HAP-1 (cell line): ENCODE data around the gene ANKRD34A.
A peak's percentile ranks its signal among the peaks of the same experiment; 100 is the strongest.

Experiments
- DNase-seq, 2 experiments: peaks; one replicate each; pipeline ENCODE4 v3.0.0-alpha.2; 2016 to 2020; ENCODE audit warnings: low spot score in 2 of 2
- H3K27me3 ChIP-seq: fragments of 250-450 bp; sonication (Bioruptor Pico); 2 replicates; pipeline ENCODE4 v1.5.1; 2020; ENCODE audit warnings: low read depth, mild to moderate bottlenecking, moderate library complexity
- H3K36me3 ChIP-seq: fragments of 250-450 bp; sonication (Bioruptor Pico); replicated peaks from 2 replicates; pipeline ENCODE4 v1.5.1; 2020; ENCODE audit warnings: mild to moderate bottlenecking
- H3K4me1 ChIP-seq: fragments of 250-450 bp; sonication (Bioruptor Pico); 2 replicates; pipeline ENCODE4 v1.5.1; 2020; ENCODE audit warnings: mild to moderate bottlenecking
- H3K4me3 ChIP-seq: fragments of 250-450 bp; sonication (Bioruptor Pico); 2 replicates; pipeline ENCODE4 v1.5.1; 2020; ENCODE audit warnings: mild to moderate bottlenecking, moderate library complexity
- H3K9me3 ChIP-seq: fragments of 250-450 bp; sonication (Bioruptor Pico); 2 replicates; pipeline ENCODE4 v1.5.1; 2020; ENCODE audit warnings: mild to moderate bottlenecking, moderate library complexity
- in situ Hi-C: fragments of 300-500 bp; cut with MboI; formaldehyde crosslinking; loops from 3 replicates; pipeline ENCODE4 v1.14.3; 2020; ENCODE audit warnings: low sequenced_read_pairs, inconsistent platforms, mixed read lengths

Gene ANKRD34A

GRCh38 chr1:145995148-145995881, 30.9 kb upstream of the ANKRD34A start:
- peaks cover 12% of the 10 kb centered on the region for H3K4me1 ChIP-seq
- H3K9me3 ChIP-seq: no peaks in the 10 kb centered on the region
- in situ Hi-C loops: no loop called here
- H3K36me3 ChIP-seq: peaks cover 26% of the 10 kb centered on the region
- peak overlapping the region; percentile 50 for H3K4me3 ChIP-seq
- no peak for DNase-seq
- H3K27me3 ChIP-seq: no peaks in the 10 kb centered on the region

DNA sequence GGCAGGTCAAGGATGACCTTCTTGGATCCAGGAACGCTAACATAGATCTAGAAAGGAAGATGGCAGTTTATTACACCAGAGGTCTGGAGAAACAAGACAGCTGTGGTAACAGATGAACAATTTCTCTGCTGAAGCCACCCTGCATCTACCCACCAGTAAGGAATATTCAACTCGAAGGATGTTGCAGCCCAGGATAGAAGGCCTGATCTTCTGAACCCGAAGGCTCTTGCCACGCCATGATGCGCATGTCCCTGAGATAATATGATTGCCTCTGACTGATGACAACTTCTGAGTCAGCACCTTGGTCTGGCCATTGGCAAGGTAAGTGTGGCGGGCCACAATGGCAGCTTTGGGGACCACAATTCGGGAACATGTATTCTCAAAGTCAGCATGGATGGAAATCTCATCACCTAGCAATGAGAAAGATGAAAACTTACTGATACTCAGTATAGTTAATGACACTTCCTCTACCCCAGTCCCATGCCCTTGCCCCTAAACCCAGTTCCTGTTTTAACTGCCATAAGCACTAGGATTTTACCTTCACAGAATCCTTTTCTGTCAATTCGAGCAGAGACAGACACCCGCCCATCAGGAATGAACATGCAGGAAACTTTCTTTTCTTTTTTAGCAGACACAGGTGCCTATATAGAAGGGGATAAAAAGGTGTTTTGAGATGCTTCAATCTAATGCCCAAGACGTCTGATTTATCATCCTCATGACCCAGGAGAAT, 30.2 kb upstream of the ANKRD34A start:
- H3K4me3 ChIP-seq: peak overlapping the region; percentile 50
- peaks cover 12% of the 10 kb centered on the region for H3K4me1 ChIP-seq
- in situ Hi-C loops: no loop called here
- H3K36me3 ChIP-seq: peaks cover 26% of the 10 kb centered on the region
- H3K9me3 ChIP-seq: no peaks in the 10 kb centered on the region
- DNase-seq: no peak
- H3K27me3 ChIP-seq: no peaks in the 10 kb centered on the region

GRCh38 chr1:145993618-145994390, 29.4 kb upstream of the ANKRD34A start:
- Histone ChIP-seq H3K27me3 (no peaks in the 10 kb centered on the region), H3K9me3 (no peaks in the 10 kb centered on the region), H3K36me3 (peaks cover 26% of the 10 kb centered on the region), H3K4me3 (no peak overlapping the region; the same call in 1 of the 2 replicates), H3K4me1 (peaks cover 12% of the 10 kb centered on the region)
- in situ Hi-C loops: no loop called here
- no peak for DNase-seq

GRCh38 chr1:145992958-145993617, 28.7 kb upstream of the ANKRD34A start:
- H3K4me1 ChIP-seq: peaks cover 12% of the 10 kb centered on the region
- H3K4me3 ChIP-seq: no peak overlapping the region
- H3K36me3 ChIP-seq: peaks cover 26% of the 10 kb centered on the region
- in situ Hi-C loops: no loop called here
- DNase-seq: no peak
- H3K9me3 ChIP-seq: no peaks in the 10 kb centered on the region
- no peaks in the 10 kb centered on the region for H3K27me3 ChIP-seq

GRCh38 chr1:145992502-145992936, 28.1 kb upstream of the ANKRD34A start:
- Histone ChIP-seq H3K36me3 (peaks cover 26% of the 10 kb centered on the region), H3K4me3 (no peak overlapping the region), H3K27me3 (no peaks in the 10 kb centered on the region), H3K4me1 (peaks cover 12% of the 10 kb centered on the region), H3K9me3 (no peaks in the 10 kb centered on the region)
- DNase-seq: no peak
- in situ Hi-C loops: no loop called here

DNA sequence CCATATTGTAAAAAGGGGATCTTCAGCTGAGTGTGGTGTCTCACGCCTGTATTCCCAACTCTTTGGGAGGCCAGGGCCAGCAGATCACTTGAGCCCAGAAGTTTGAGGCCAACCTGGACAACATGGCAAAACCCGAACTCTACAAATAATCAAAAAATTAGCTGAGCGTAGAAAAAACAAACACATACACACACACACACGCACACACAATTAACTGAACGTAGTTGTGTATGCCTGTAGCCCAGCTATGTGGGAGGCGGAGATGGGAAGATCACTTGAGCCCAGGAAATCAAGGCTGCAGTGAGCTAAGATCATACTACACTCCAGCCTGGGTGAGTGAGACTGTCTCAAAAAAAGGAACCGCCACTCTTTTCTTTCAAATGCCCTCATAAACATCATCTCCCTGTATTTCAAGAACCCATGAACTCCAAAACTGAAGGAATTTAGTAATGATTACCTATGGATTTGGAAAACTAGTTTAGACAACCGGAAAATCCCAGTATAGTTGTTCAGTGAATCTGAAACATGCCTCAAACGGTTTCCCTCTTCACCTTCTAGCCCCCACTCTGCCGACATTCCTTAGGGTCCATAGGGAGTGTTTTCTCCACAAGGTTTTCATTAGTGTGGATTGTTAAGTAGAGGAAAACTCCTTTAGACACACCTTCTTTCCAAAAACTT, 27.5 kb upstream of the ANKRD34A start:
- H3K27me3 ChIP-seq: no peaks in the 10 kb centered on the region
- no peak for DNase-seq
- peaks cover 26% of the 10 kb centered on the region for H3K36me3 ChIP-seq
- no peaks in the 10 kb centered on the region for H3K9me3 ChIP-seq
- in situ Hi-C loops: no loop called here
- H3K4me3 ChIP-seq: no peak overlapping the region
- H3K4me1 ChIP-seq: peaks cover 9% of the 10 kb centered on the region

- in situ Hi-C loops: no loop called here
Observed at GRCh38 chr1:145990249-145990855, 26.0 kb upstream of the ANKRD34A start.

GRCh38 chr1:145988773-145989172, 24.4 kb upstream of the ANKRD34A start:
- in situ Hi-C loops: no loop called here
- no peaks in the 10 kb centered on the region for H3K9me3 ChIP-seq
- no peak for DNase-seq

More at GRCh38 chr1:145990249-145990855, 26.0 kb upstream of the ANKRD34A start:
- Histone ChIP-seq H3K4me3 (no peak overlapping the region), H3K36me3 (peaks cover 25% of the 10 kb centered on the region), H3K9me3 (no peaks in the 10 kb centered on the region), H3K27me3 (no peaks in the 10 kb centered on the region), H3K4me1 (peaks cover 7% of the 10 kb centered on the region)
- no peak for DNase-seq

GRCh38 chr1:145987926-145988325, 23.6 kb upstream of the ANKRD34A start:
- no peaks in the 10 kb centered on the region for H3K9me3 ChIP-seq
- no peaks in the 10 kb centered on the region for H3K4me1 ChIP-seq
- DNase-seq: no peak
- in situ Hi-C loops: no loop called here
- H3K4me3 ChIP-seq: no peak overlapping the region
- H3K27me3 ChIP-seq: no peaks in the 10 kb centered on the region
- peaks cover under 1% of the 10 kb centered on the region; the same call in 1 of the 2 replicates for H3K36me3 ChIP-seq

More at GRCh38 chr1:145988773-145989172, 24.4 kb upstream of the ANKRD34A start:
- Histone ChIP-seq H3K4me3 (no peak overlapping the region), H3K27me3 (no peaks in the 10 kb centered on the region), H3K36me3 (peaks cover 9% of the 10 kb centered on the region), H3K4me1 (no peaks in the 10 kb centered on the region)

GRCh38 chr1:145986551-145986950, 22.2 kb upstream of the ANKRD34A start:
- Histone ChIP-seq H3K9me3 (no peaks in the 10 kb centered on the region), H3K4me3 (no peak overlapping the region), H3K27me3 (no peaks in the 10 kb centered on the region), H3K36me3 (no peaks in the 10 kb centered on the region), H3K4me1 (no peaks in the 10 kb centered on the region)
- in situ Hi-C loops: no loop called here
- DNase-seq: no peak

DNA sequence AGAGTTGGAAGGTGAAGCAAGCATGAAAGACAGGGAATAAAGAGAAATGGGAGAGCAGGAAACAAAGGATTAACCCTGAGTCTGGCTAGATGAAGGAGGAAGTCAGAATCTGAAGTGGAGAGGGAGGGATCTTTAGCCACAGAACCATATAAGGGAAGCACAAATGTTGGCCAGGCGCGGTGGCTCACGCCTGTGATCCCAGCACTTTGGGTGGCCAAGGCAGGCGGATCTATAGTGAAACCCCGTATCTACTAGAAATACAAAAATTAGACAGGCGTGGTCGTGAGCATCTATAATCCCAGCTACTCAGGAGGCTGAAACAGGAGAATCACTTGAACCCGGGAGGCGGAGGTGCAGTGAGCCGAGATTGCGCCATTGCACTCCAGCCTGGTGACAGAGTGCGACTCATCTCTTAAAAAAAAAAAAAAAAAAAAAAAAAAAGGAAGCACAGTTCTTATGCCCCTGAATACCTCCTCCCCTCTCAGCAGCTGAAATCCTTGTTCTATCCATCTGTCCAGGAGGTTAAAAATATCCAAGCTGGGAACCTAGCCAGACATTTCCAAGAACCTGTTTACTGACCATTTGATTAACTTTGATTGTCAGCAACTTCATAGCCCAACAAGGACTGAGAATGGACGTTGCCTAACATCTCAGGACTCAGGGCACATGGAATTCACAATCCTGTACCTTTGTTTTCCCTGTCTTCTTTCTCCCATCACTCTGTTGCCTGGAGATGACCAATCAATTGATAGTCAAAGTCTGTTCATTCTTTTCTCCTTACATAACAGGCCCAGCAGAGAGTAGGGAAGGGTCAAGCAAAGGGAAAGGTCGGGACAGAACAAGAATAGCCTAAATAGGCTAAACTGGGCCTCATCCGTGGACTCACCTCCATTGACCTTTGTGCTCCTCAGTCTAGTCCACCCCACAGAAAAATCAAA, 21.4 kb upstream of the ANKRD34A start:
- in situ Hi-C loops: no loop called here
- Histone ChIP-seq H3K9me3 (no peaks in the 10 kb centered on the region), H3K36me3 (no peaks in the 10 kb centered on the region), H3K27me3 (no peaks in the 10 kb centered on the region), H3K4me3 (no peak overlapping the region), H3K4me1 (no peaks in the 10 kb centered on the region)
- no peak for DNase-seq

DNA sequence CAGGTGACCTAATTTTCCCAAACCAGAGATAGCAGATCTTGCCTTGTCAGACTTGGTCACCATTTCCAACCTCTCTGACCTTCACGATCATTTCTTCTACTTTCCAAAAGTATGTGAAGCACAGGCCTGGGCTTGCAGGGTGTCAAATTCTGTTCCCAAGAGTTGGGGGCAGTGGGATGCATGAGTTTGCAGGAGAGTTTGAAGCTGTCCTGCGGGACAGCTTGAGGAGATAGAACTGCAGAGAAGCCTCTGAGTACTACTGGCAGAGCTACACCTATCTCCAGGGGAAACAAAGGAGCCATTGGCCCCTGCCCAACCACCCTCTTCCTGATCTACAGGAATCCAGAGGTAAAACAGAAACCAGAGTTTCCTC, 20.7 kb upstream of the ANKRD34A start:
- H3K4me3 ChIP-seq: no peak overlapping the region
- no peak for DNase-seq
- no peaks in the 10 kb centered on the region for H3K27me3 ChIP-seq
- H3K36me3 ChIP-seq: no peaks in the 10 kb centered on the region
- H3K4me1 ChIP-seq: peaks cover 2% of the 10 kb centered on the region; the same call in 1 of the 2 replicates
- no peaks in the 10 kb centered on the region for H3K9me3 ChIP-seq
- in situ Hi-C loops: no loop called here
